Right atrium auricular region (tissue), 2 donors: ENCODE results near the gene MEPE. TPM values are rescaled to one million over a fixed set of nuclear protein-coding genes. Genes with fewer than 3 reads are reported as not detected.

Experiments used
- DNase-seq: peaks from one replicate; pipeline ENCODE4 v3.0.0-alpha.2; 2019; ENCODE audit warnings: low spot score
- H3K27ac ChIP-seq, 2 donors: fragments of 200-600 bp; sonication (generic); 1 replicate in 1 of 2; 2 replicates in 1 of 2; pipeline ENCODE4 v1.5.1; 2016 to 2019
- H3K27me3 ChIP-seq, 2 donors: fragments of 200-600 bp; sonication (generic); one replicate each; pipeline versions ENCODE4 v1.5.1 to v1.6.0; 2017 to 2019
- H3K36me3 ChIP-seq: fragments of 200-600 bp; sonication (generic); one replicate; pipeline ENCODE4 v1.5.1; 2016
- H3K4me1 ChIP-seq, 2 donors: fragments of 200-600 bp; sonication (generic); one replicate each; pipeline versions ENCODE4 v1.5.1 to v1.6.0; 2017 to 2019
- H3K4me3 ChIP-seq, 2 donors: fragments of 200-600 bp; sonication (generic); 1 replicate in 1 of 2; 2 replicates in 1 of 2; pipeline ENCODE4 v1.5.1; 2017 to 2019; ENCODE audit warnings: mild to moderate bottlenecking in 1 of 2, moderate library complexity in 1 of 2
- H3K9me3 ChIP-seq, 2 donors: fragments of 200-600 bp; sonication (generic); one replicate each; pipeline ENCODE4 v1.5.1; 2019
- total RNA-seq, 2 donors: library from RNA; depleted of rRNA; stranded (reverse); fragments of >200 nt; gene quantifications; one replicate each; pipeline ENCODE4 v1.1.0, GENCODE V29; 2016
- TF ChIP-seq, protein P1 (sequence below), 2 donors: fragments of 200-600 bp; sonication (generic); IDR thresholded peaks; one replicate each; pipeline ENCODE4 v1.5.1; 2019; ENCODE audit warnings: antibody characterized with exemption in 2 of 2

MEPE gene, protein sequence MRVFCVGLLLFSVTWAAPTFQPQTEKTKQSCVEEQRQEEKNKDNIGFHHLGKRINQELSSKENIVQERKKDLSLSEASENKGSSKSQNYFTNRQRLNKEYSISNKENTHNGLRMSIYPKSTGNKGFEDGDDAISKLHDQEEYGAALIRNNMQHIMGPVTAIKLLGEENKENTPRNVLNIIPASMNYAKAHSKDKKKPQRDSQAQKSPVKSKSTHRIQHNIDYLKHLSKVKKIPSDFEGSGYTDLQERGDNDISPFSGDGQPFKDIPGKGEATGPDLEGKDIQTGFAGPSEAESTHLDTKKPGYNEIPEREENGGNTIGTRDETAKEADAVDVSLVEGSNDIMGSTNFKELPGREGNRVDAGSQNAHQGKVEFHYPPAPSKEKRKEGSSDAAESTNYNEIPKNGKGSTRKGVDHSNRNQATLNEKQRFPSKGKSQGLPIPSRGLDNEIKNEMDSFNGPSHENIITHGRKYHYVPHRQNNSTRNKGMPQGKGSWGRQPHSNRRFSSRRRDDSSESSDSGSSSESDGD
- not detected for total RNA-seq

DNA sequence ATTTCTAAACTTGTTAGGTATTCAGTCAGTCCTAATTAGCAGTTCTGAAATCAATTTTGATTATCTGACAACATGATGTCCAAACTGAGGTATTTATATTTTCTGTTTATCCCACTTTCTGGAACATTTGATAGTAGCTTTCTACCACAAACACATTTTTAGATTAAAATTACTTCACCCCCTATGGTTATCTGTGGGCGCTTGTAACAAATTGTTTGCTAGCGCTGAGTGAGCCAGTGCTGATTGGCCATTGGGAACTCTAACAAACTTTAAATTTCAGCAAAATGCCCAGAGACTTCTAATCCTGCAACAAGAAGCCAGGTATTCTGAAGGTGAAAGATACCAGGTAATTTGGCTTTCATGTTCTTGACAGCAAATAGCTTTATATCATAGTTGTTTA lies at the start of gene MEPE:
TSS of gene MEPE (plus strand) at position 301 of the 400 bp plus-strand sequence. CDS start 1,746 bp downstream, outside the sequence.
- TF ChIP-seq, protein P1, sequence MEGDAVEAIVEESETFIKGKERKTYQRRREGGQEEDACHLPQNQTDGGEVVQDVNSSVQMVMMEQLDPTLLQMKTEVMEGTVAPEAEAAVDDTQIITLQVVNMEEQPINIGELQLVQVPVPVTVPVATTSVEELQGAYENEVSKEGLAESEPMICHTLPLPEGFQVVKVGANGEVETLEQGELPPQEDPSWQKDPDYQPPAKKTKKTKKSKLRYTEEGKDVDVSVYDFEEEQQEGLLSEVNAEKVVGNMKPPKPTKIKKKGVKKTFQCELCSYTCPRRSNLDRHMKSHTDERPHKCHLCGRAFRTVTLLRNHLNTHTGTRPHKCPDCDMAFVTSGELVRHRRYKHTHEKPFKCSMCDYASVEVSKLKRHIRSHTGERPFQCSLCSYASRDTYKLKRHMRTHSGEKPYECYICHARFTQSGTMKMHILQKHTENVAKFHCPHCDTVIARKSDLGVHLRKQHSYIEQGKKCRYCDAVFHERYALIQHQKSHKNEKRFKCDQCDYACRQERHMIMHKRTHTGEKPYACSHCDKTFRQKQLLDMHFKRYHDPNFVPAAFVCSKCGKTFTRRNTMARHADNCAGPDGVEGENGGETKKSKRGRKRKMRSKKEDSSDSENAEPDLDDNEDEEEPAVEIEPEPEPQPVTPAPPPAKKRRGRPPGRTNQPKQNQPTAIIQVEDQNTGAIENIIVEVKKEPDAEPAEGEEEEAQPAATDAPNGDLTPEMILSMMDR (IDR thresholded peaks at IDR 0.05) = no peak
- no peaks in the 10 kb centered on the region for H3K27me3 ChIP-seq
- H3K36me3 ChIP-seq = no peaks in the 10 kb centered on the region
- no peak within 1 kb of the TSS for H3K4me3 ChIP-seq
- DNase-seq = no peak
- H3K4me1 ChIP-seq = no peaks in the 10 kb centered on the region
- no peak within 1 kb of the TSS for H3K27ac ChIP-seq
- H3K9me3 ChIP-seq = no peaks in the 10 kb centered on the region

DNA sequence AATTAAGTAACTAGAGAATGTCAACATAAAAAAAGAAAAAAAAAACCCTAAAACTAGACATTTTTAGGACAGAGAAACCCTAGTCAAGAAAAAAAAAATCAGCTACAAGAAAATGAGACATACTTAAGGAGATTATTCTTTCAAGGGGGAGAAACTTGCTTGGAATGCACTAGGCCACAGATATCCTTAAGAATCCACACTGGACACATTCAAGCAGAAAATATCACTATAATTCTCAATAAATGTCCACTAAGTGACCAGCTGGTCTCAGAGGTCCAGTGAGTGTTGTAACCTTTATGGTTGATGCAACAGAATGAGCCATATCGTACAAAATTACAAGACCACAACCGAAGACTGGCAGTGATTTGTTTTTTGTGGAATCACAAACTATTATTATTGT lies 49.0 kb upstream of the MEPE start:
- Histone ChIP-seq H3K27ac (no peak overlapping the region), H3K9me3 (no peaks in the 10 kb centered on the region), H3K4me1 (no peaks in the 10 kb centered on the region), H3K27me3 (no peaks in the 10 kb centered on the region), H3K4me3 (no peak overlapping the region), H3K36me3 (no peaks in the 10 kb centered on the region)
- DNase-seq = no peak
- TF ChIP-seq, protein P1 (IDR thresholded peaks at IDR 0.05) = no peak

DNA sequence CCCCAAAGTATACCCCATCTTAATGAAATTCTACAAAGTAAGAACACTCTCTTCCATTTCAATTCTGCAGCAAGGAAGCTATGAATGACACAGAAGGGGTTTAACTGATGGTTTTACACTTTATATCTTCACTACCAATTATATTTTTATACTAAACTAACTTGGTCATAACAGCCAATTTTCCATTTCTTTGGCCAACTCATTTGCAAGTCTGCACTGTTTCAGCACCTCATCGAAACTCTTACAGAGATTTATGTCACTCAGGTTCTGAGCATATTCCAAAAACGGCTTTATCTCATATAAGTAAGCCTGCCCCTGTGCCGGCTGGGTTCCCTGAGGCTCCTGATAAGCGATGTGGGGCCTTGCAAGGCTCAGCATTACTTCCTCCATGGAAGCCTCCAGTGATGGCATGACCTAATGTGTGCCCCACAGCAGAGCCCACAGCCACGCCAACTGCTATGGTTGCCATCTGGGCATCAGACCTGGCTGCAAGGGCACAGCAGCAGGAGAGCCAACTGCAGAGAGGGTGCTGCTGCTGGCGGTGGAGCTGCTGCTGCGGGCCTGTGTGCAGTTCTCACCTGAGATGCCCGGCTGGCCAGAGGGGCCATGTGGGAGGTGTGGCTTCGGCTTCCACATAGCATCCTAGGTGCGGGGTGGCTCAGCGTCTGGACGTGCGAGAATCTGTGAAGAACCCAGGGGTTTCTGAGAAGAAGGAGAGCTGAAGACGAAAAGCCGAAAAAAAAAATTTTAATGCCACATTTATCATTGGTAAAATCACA lies 46.8 kb upstream of the MEPE start:
- DNase-seq = no peak
- Histone ChIP-seq H3K36me3 (no peaks in the 10 kb centered on the region), H3K4me1 (no peaks in the 10 kb centered on the region), H3K9me3 (no peaks in the 10 kb centered on the region), H3K27ac (no peak overlapping the region), H3K27me3 (no peaks in the 10 kb centered on the region), H3K4me3 (no peak overlapping the region)
- TF ChIP-seq, protein P1 (IDR thresholded peaks at IDR 0.05) = no peak

DNA sequence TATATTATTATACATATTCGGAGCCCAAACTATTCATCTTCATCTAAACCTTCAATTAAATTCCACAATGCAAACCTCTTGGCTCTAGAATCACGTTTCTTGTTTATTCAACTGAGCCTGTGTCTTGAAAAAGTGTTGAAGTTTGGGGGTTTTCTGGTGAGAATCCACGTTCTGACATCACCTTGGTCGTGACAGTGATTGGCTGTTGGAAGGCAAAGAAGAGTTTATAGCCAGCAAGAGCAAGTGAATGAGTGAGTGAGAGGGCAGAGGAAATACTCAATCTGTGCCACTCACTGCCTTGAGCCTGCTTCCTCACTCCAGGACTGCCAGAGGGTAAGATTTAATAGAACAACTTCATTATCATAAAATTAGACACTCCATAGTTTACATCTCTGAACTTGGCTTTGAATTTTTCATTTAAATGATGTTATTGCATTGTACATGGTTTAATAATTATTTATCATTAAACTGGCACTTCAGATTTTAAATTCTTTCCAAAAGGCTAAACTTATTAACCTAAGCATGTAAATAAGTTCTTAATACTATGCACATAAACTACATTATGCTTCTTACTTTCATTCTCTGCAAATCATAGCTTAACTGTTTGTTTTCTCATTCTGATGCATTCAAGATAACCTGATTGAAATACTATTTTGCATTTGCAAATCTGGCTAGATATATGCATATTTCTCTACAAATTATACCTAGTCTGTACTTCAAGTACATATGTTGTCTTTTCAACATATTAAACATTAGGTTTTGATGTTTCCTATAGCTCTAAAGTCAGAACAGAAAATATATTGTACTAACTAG lies 33.3 kb upstream of the MEPE start, which contains the start of gene IBSP:
TSS of gene IBSP (plus strand) at position 254 of the 813 bp plus-strand sequence. CDS start 2,808 bp downstream, outside the sequence.
- no peak for DNase-seq
- no peaks in the 10 kb centered on the region for H3K9me3 ChIP-seq
- no peaks in the 10 kb centered on the region for H3K36me3 ChIP-seq
- H3K27me3 ChIP-seq = no peaks in the 10 kb centered on the region
- H3K27ac ChIP-seq = no peak within 1 kb of the TSS
- TF ChIP-seq, protein P1 (IDR thresholded peaks at IDR 0.05) = no peak
- no peak within 1 kb of the TSS for H3K4me3 ChIP-seq
- H3K4me1 ChIP-seq = no peaks in the 10 kb centered on the region

DNA sequence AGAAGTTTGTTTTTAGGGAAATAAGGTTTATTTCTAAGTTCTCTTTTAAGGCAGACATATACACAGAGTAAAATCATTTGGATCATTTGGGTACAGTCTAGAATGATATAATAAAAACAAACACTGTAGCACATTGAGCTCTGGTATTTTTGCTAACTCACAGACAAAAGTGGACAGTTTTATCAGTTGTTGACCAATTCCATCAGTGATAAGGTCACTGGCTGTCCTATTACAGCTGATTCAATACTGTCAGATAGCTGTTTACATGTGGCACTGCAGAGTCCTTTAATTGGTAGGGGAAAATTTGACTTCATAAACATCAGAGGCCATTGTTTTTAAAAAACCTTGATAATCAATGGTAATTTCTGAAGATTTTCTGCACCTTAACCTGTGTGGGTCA lies 29.9 kb upstream of the MEPE start:
- Histone ChIP-seq H3K27ac (no peak overlapping the region), H3K4me3 (no peak overlapping the region), H3K36me3 (no peaks in the 10 kb centered on the region), H3K4me1 (no peaks in the 10 kb centered on the region), H3K27me3 (no peaks in the 10 kb centered on the region), H3K9me3 (no peaks in the 10 kb centered on the region)
- DNase-seq = no peak
- TF ChIP-seq, protein P1 (IDR thresholded peaks at IDR 0.05) = no peak
